Esophagus muscularis mucosa (tissue), 4 donors: ENCODE data around the gene RASL10A. TPM values are rescaled to one million over a fixed set of nuclear protein-coding genes. Genes with fewer than 3 reads are reported as not detected.

ENCODE experiments used
- DNase-seq: peaks from one replicate; pipeline ENCODE4 v3.0.0-alpha.2; 2017; ENCODE audit errors: extremely low spot score
- H3K27ac ChIP-seq, 4 donors: fragments of 200-600 bp; sonication (generic); replicated peaks in 1 of 4; 1 replicate in 3 of 4; 2 replicates in 1 of 4; pipeline ENCODE4 v1.5.1; 2016 to 2019; ENCODE audit warnings: mild to moderate bottlenecking in 1 of 4
- H3K27me3 ChIP-seq, 4 donors: fragments of 200-600 bp; sonication (generic); one replicate each; pipeline versions ENCODE4 v1.5.1 to v1.6.0; 2016 to 2019
- H3K36me3 ChIP-seq, 4 donors: fragments of 200-600 bp; sonication (generic); one replicate each; pipeline ENCODE4 v1.5.1; 2016 to 2019
- H3K4me1 ChIP-seq, 4 donors: fragments of 200-600 bp; sonication (generic); one replicate each; pipeline ENCODE4 v1.5.1; 2016 to 2019
- H3K4me3 ChIP-seq, 4 donors: fragments of 200-600 bp; sonication (generic); 1 replicate in 2 of 4; 2 replicates in 2 of 4; pipeline ENCODE4 v1.5.1; 2016 to 2019; ENCODE audit warnings: mild to moderate bottlenecking in 4 of 4, moderate library complexity in 1 of 4
- H3K9me3 ChIP-seq, 4 donors: fragments of 200-600 bp; sonication (generic); 1 replicate in 3 of 4; 2 replicates in 1 of 4; pipeline ENCODE4 v1.5.1; 2016 to 2019
- EP300 ChIP-seq: sonication (generic); formaldehyde crosslinking; IDR thresholded peaks from one replicate; pipeline ENCODE4 v1.6.1; 2017; ENCODE audit warnings: antibody characterized with exemption
- POLR2A ChIP-seq: fragments of 450-650 bp; IDR thresholded peaks from one replicate; pipeline ENCODE4 v1.6.1; 2017; ENCODE audit warnings: antibody characterized with exemption, moderate library complexity, mild to moderate bottlenecking, low read depth
- POLR2AphosphoS5 ChIP-seq, 2 donors: sonication (generic); formaldehyde crosslinking; IDR thresholded peaks; one replicate each; pipeline ENCODE4 v1.6.1; 2017; ENCODE audit warnings: antibody characterized with exemption in 2 of 2
- WGBS: methylation state at CpG from one replicate; pipeline ENCODE4 v1.1.5; 2018; 5-methylcytosine and 5-hydroxymethylcytosine counted together
- intact Hi-C: fragments of 100-400 bp; cut with DNase I; formaldehyde crosslinking; loops from one replicate; pipeline ENCODE4 v1.15.1; 2023
- total RNA-seq, 4 donors: library from RNA; depleted of rRNA; stranded (reverse); fragments of >200 nt; gene quantifications; one replicate each; pipeline versions ENCODE4 v1.1.0 to v1.2.1, GENCODE V29; 2016
- TF ChIP-seq, protein P1 (sequence below), 3 experiments: fragments of 200-600 bp in 2 of 3; fragments of 450-650 bp in 1 of 3; sonication (generic) in 2 of 3; IDR thresholded peaks; one replicate each; pipeline ENCODE4 v1.5.1; 2017 to 2019; ENCODE audit warnings: antibody characterized with exemption in 3 of 3, mild to moderate bottlenecking in 2 of 3, moderate library complexity in 1 of 3

RASL10A gene
- total RNA-seq, 4 donors from 2014 or later: 0.50 to 1.6 (median 0.84) TPM; not detected in 1

DNA sequence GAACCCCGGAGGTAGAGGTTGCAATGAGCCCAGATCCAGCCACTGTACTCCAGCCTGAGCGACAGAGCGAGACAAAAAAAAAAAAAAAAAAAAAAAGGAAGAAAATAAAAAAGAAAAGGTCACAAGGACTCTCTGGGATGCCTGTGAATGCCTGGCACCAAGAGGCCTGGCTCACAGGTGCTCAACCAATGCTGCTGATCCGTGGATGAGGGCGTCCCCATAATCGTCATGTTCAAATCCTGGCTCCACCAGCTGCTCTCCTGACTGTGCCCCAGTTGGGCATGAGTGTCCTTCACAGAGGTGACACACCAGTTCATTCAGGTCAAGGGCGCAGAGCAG lies 9.7 kb downstream of the RASL10A start:
- no peaks in the 10 kb centered on the region for H3K9me3 ChIP-seq
- peak overlapping the region; percentile 45 to 95 (median 92) for H3K27ac ChIP-seq
- DNase-seq: no peak
- H3K36me3 ChIP-seq: peaks cover 1 to 11% (median 7%) of the 10 kb centered on the region in 4 donors
- intact Hi-C loops: loop anchor here (1.0 to 2.0 kb wide), 3 partner anchors 37 to 83 kb away; partner anchors contain the start of genes AP1B1 and EWSR1
- peaks cover 42 to 65% (median 61%) of the 10 kb centered on the region in 4 donors for H3K4me1 ChIP-seq
- WGBS: 44% methylated on average over 7 of the region's 7 CpGs
- H3K4me3 ChIP-seq: peak overlapping the region; percentile 88 to 99 (median 96)
- no peak for TF ChIP-seq POLR2AphosphoS5 (IDR thresholded peaks at IDR 0.05)
- TF ChIP-seq EP300: no peak
- TF ChIP-seq, protein P1, sequence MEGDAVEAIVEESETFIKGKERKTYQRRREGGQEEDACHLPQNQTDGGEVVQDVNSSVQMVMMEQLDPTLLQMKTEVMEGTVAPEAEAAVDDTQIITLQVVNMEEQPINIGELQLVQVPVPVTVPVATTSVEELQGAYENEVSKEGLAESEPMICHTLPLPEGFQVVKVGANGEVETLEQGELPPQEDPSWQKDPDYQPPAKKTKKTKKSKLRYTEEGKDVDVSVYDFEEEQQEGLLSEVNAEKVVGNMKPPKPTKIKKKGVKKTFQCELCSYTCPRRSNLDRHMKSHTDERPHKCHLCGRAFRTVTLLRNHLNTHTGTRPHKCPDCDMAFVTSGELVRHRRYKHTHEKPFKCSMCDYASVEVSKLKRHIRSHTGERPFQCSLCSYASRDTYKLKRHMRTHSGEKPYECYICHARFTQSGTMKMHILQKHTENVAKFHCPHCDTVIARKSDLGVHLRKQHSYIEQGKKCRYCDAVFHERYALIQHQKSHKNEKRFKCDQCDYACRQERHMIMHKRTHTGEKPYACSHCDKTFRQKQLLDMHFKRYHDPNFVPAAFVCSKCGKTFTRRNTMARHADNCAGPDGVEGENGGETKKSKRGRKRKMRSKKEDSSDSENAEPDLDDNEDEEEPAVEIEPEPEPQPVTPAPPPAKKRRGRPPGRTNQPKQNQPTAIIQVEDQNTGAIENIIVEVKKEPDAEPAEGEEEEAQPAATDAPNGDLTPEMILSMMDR (IDR thresholded peaks at IDR 0.05): no peak
- TF ChIP-seq POLR2A: no peak
- H3K27me3 ChIP-seq: no peaks in the 10 kb centered on the region

DNA sequence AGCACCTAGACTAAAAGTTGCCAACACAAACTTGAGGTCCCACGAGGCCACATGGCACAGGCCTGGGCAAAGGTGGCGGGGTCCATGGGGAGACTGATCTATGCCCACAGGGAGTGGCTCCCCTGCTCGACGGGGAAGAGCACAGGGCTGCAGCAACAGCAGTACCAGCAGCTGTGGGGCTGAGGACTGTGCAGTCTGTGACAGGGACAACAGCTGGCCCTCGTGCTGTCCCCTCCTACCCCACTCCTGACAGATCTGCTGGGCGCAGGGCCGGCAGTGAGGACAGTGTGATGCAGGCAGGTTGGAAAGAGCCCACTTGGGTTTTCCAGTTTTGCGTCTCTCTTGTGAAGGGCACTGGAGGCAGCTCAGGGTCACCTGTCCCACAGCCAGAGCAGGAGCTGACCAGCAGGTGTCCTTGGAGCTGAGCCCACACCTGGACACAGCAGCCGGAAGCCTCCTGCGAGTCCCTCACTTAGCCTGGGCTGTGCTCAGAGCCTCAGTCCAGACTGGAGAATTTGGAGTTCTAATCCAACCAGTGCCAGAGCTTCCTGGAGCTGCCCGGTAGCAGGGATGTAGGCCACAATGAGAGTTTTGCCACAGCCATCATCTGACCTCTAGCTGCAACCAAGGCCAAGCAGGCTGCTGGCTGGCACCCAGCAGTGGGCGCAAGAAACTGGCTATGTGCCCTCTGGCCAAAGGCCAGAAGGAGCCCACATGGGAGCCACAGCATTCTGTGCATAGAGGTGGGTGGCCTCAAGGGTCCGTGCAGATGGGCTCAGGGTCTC lies 12.6 kb downstream of the RASL10A start:
- no peak for TF ChIP-seq EP300
- TF ChIP-seq, protein P1 (IDR thresholded peaks at IDR 0.05): peak in 1 of 3 experiments; percentile 8
- no peak for DNase-seq
- WGBS: 50% methylated on average over 12 of the region's 13 CpGs
- H3K27ac ChIP-seq: peak overlapping the region in 2 of 4 donors; percentile 6 to 44
- peaks cover 29 to 41% (median 36%) of the 10 kb centered on the region in 4 donors for H3K36me3 ChIP-seq
- no peaks in the 10 kb centered on the region for H3K9me3 ChIP-seq
- intact Hi-C loops: no loop called here
- H3K4me1 ChIP-seq: peaks cover 13 to 36% (median 32%) of the 10 kb centered on the region in 4 donors
- no peak overlapping the region for H3K4me3 ChIP-seq
- no peaks in the 10 kb centered on the region for H3K27me3 ChIP-seq

DNA sequence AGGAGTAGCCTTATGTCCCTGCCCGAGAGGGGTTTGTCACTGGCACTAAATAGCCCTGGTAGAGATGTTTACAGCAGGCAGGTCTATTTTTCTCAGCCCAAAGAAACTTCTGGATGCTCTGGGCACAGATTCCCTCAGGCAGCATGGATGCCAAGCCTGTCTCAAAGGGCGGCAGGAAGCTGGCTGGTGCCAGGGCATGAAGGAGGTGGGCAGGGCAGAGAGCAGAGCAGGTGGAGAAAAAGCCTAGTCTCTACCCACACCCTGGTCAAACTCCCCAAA lies 13.2 kb downstream of the RASL10A start:
- Histone ChIP-seq H3K27me3 (no peaks in the 10 kb centered on the region), H3K9me3 (no peaks in the 10 kb centered on the region), H3K27ac (peak overlapping the region in 2 of 4 donors; percentile 6 to 44), H3K4me3 (no peak overlapping the region), H3K36me3 (peaks cover 34 to 46% (median 42%) of the 10 kb centered on the region in 4 donors), H3K4me1 (peaks cover 8 to 30% (median 26%) of the 10 kb centered on the region in 4 donors)
- intact Hi-C loops: no loop called here
- TF ChIP-seq, protein P1 (IDR thresholded peaks at IDR 0.05): no peak
- TF ChIP-seq POLR2A (no peak), EP300 (no peak)
- no peak for DNase-seq
- 45% methylated on average over 2 of the region's 2 CpGs for WGBS

DNA sequence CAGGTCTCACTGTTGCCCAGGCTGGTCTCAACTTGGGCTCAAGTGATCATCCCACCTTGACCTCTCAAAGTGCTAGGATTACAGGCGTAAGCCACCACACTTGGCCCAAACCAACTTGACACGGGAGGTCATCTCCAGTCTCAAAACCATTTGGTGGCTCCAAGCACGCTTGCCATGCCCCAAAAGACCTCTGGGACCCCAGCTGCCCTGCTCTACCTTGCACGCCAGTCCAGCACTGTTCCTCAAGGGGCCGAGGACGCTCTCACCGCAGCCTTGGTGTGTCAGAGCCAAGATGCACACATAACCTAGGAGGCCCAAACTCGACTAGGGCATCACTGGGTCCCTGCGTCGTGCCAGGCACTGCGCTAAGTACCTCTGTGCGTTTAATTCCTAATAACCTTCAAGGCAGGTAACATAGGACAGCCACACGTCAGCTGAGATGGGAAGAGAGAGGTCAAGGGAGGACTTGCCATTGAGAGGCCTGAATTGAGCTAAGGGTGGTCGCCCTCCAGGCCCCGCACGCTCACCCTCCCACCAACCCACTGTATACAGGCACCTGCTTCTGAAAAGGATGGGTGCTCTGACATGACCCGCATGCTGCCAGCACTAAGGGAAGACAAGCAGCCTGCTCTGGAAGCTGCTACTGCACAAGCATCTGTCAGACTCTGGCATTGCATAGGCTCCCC lies 13.6 kb downstream of the RASL10A start:
- Histone ChIP-seq H3K4me3 (no peak overlapping the region), H3K4me1 (peaks cover 8 to 29% (median 26%) of the 10 kb centered on the region in 4 donors), H3K27me3 (no peaks in the 10 kb centered on the region), H3K9me3 (no peaks in the 10 kb centered on the region), H3K27ac (peak overlapping the region in 2 of 4 donors; percentile 6 to 44), H3K36me3 (peaks cover 39 to 51% (median 46%) of the 10 kb centered on the region in 4 donors)
- 89% methylated on average over 16 of the region's 17 CpGs for WGBS
- DNase-seq: no peak
- intact Hi-C loops: no loop called here
- TF ChIP-seq POLR2A (no peak), EP300 (no peak), POLR2AphosphoS5 (IDR thresholded peaks at IDR 0.05) (no peak)
- TF ChIP-seq, protein P1 (IDR thresholded peaks at IDR 0.05): no peak
